T-helper 9 cell (primary cell): ENCODE data around the gene ENTREP3.

Experiments
- DNase-seq: peaks from one replicate; pipeline ENCODE4 v3.0.0-alpha.2; 2020

The ENTREP3 gene

DNA sequence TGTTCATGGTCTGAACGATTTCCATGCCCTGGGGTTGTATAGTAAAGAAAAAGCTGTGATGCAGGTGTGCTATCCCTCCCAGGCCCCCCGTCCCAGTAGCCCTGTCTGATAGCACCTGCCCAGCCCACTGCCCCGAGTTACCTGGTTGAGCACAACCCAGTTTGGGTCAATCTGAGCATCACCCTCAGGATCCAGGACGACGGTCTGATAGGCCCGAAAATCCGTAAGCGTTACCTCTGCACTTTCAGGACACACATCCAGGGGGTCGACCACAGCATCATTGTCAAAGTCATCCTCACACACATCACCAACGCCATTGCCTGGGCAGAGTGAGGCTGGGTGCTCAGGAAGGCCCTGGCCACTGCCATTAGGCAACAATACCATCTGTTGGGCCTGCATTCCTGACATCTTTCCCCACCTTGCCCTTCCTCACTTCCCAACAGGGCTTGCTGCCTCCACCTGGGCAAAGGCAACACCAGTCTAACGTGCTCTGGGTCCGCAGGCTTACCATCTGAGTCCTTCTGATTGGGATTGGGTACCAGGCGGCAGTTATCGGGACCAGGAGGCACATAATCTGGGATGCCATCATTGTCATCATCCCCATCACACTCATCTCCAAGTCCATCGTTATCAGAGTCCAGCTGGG lies 57.3 kb downstream of the ENTREP3 start:
- DNase-seq, result no peak
